Lower leg skin (tissue), 3 donors: ENCODE data around the gene MAGEC1.

ENCODE experiments used
- POLR2A ChIP-seq, 2 donors: fragments of 450-650 bp; IDR thresholded peaks; one replicate each; pipeline ENCODE4 v1.6.1; 2016 to 2017; ENCODE audit warnings: antibody characterized with exemption in 2 of 2, mild to moderate bottlenecking in 1 of 2, moderate library complexity in 1 of 2
- TF ChIP-seq, protein P1 (sequence below), 3 donors: fragments of 450-650 bp; IDR thresholded peaks; one replicate each; pipeline ENCODE4 v1.5.1; 2016; ENCODE audit warnings: antibody characterized with exemption in 3 of 3, mild to moderate bottlenecking in 3 of 3, moderate library complexity in 2 of 3

DNA sequence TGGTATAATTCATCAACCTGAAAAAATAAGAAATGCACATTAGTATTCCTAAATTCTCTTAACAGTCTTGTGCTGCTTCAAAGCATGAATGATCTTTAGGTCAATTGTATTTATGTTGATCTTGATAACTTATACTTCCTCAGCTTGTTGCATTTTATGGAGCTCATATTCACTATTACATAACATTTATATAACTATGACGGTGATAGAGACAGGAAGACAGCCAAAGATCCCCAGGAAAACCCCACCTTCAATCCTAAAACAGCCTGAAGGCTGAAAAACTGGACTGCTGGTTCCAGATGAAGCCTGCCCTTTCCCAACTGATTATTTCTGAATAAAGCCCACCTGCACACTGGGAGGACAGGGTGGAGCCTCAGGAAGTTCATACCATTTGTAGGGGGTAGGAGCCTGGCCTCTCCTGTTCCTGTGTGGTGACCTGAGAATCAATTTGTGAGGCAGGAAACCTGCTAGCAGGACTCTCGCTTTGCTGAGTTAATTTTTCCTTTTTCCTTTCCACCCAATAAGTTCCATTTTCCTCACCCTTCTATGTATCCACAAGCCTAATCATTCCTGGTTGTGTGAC lies 30.5 kb downstream of the MAGEC1 start:
- TF ChIP-seq, protein P1, sequence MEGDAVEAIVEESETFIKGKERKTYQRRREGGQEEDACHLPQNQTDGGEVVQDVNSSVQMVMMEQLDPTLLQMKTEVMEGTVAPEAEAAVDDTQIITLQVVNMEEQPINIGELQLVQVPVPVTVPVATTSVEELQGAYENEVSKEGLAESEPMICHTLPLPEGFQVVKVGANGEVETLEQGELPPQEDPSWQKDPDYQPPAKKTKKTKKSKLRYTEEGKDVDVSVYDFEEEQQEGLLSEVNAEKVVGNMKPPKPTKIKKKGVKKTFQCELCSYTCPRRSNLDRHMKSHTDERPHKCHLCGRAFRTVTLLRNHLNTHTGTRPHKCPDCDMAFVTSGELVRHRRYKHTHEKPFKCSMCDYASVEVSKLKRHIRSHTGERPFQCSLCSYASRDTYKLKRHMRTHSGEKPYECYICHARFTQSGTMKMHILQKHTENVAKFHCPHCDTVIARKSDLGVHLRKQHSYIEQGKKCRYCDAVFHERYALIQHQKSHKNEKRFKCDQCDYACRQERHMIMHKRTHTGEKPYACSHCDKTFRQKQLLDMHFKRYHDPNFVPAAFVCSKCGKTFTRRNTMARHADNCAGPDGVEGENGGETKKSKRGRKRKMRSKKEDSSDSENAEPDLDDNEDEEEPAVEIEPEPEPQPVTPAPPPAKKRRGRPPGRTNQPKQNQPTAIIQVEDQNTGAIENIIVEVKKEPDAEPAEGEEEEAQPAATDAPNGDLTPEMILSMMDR (IDR thresholded peaks at IDR 0.05): no peak
- no peak for TF ChIP-seq POLR2A (IDR thresholded peaks at IDR 0.05)
